GM12865 (cell line): ENCODE results near the gene TUBAL3.
"Not testable (repeated sequence)": the region's sequence is repeated elsewhere in the genome, so short reads cannot be mapped to it uniquely, and the experiment has no call there.

ENCODE experiments used
- DNase-seq: peaks from one replicate; pipeline ENCODE4 v3.0.0; 2010; ENCODE audit warnings: low read depth
- H3K4me3 ChIP-seq: 2 replicates; pipeline ENCODE4 v1.5.1; 2011; ENCODE audit warnings: mild to moderate bottlenecking, low read depth, low read length, control low read depth
- CTCF ChIP-seq: IDR thresholded peaks from 2 replicates; pipeline ENCODE4 v1.5.1; 2011; ENCODE audit warnings: low read length, control low read depth, low read depth, inconsistent platforms; ENCODE audit not compliant: insufficient read depth; ENCODE audit errors: missing control alignments

The TUBAL3 gene

GRCh38 chr10:5413012-5413938 is 8.6 kb upstream of the TUBAL3 start:
- H3K4me3 ChIP-seq = peak overlapping the region; percentile 88
- DNase-seq = peak; percentile 9
- TF ChIP-seq CTCF = no peak

- peak; percentile 85 for DNase-seq
- no peak for TF ChIP-seq CTCF
- peak within 1 kb of the TSS; percentile 88 for H3K4me3 ChIP-seq
Observed at GRCh38 chr10:5412277-5412941, 7.8 kb upstream of the TUBAL3 start, which contains the start of gene NET1. TSS of gene NET1 (plus strand) at chr10:5412557. CDS start at chr10:5412693, 136 bp downstream.

- peak; percentile 3 for DNase-seq
- H3K4me3 ChIP-seq = peak overlapping the region; percentile 88
- no peak for TF ChIP-seq CTCF
Observed at GRCh38 chr10:5411941-5412276, 7.3 kb upstream of the TUBAL3 start.

- DNase-seq = not testable (repeated sequence)
Observed at GRCh38 chr10:5410787-5411186, 6.2 kb upstream of the TUBAL3 start.

GRCh38 chr10:5406918-5407317 is 2.3 kb upstream of the TUBAL3 start:
- DNase-seq = no peak

More at GRCh38 chr10:5410787-5411186, 6.2 kb upstream of the TUBAL3 start:
- H3K4me3 ChIP-seq = not testable (repeated sequence)

GRCh38 chr10:5402798-5403197 is 1.8 kb downstream of the TUBAL3 start:
- no peak for TF ChIP-seq CTCF
- no peak overlapping the region for H3K4me3 ChIP-seq
- DNase-seq = no peak

More at GRCh38 chr10:5406918-5407317, 2.3 kb upstream of the TUBAL3 start:
- H3K4me3 ChIP-seq = no peak overlapping the region
- TF ChIP-seq CTCF = no peak

- DNase-seq = no peak
- no peak for TF ChIP-seq CTCF
- no peak overlapping the region for H3K4me3 ChIP-seq
Observed at GRCh38 chr10:5400468-5401240, 4.0 kb downstream of the TUBAL3 start.
